Activated CD4-positive, CD25-positive, alpha-beta regulatory T cell treated with anti-CD3 and anti-CD28 coated beads, Interleukin-2, amount 50 U/mL, for 16 hours (primary cell): ENCODE results near the gene KCTD12.

Experiments used
- DNase-seq: peaks from one replicate; pipeline ENCODE4 v3.0.0-alpha.2; 2020; ENCODE audit warnings: low read depth, low spot score

The KCTD12 gene

GRCh38 chr13:76854894-76855293 is 31.3 kb downstream of the KCTD12 start:
- no peak for DNase-seq

- no peak for DNase-seq
Observed at GRCh38 chr13:76853921-76854608, 32.1 kb downstream of the KCTD12 start.

DNA sequence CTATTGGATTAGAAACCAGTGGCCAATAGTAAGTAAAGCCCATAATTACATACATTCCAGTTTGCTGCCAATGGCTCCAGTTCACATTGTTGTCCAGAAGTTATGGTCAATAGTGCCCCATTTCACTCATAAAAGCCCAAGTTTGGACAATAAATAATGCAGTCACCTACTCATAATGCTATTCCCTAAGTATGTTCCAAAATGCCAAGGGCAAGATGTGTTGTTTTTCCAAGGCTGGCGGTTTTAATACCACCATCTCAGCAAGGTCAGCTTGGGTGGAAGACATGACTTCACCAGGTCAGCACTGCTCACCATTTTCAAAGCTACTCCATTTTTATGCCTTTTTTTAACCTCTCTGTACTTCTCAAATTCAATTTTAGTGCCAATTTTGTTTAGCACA is 32.7 kb downstream of the KCTD12 start:
- no peak for DNase-seq

- DNase-seq = no peak
Observed at GRCh38 chr13:76852986-76853385, 33.2 kb downstream of the KCTD12 start.

- DNase-seq = no peak
Observed at GRCh38 chr13:76851961-76852360, 34.2 kb downstream of the KCTD12 start.

GRCh38 chr13:76849493-76849892 is 36.7 kb downstream of the KCTD12 start:
- no peak for DNase-seq

DNA sequence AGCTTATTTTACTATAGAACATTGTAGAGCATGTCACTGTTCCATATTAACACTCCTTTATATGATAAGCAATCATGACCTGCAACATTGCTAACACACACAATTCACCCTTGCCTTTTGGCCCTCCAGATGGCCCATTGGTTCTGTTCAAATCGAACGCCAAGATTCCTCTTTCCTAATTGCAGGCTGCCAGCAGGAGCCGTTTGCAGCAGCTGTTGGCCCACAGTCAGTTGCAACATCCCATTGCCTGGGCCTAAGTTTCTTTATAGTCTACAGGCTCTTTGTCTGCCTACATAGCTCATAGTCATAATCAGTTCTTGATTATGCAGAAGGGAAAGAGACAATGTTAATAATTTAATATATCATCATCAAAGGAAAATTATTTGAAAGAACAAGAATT is 37.6 kb downstream of the KCTD12 start:
- no peak for DNase-seq

- DNase-seq = no peak
Observed at GRCh38 chr13:76846363-76846762, 39.8 kb downstream of the KCTD12 start.

DNA sequence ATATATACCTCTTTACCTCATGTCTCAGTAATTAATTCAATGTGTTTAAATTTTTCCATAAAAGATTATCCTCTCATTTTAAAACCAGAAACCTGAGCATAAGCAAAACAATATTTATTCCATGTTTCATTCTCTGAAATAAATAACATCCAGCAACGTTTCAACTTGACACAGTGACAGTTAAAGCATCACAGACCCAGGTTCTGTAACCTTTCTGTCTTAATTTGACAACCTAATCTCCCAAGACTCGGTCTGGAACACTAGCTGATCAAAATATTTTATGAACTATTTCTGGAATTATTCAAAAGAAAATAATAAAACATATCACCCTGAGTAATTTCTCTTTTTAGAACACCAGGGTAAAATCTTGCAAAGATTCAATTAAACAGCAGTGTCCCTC is 40.3 kb downstream of the KCTD12 start:
- DNase-seq = no peak

- DNase-seq = no peak
Observed at GRCh38 chr13:76845367-76845766, 40.8 kb downstream of the KCTD12 start.

DNA sequence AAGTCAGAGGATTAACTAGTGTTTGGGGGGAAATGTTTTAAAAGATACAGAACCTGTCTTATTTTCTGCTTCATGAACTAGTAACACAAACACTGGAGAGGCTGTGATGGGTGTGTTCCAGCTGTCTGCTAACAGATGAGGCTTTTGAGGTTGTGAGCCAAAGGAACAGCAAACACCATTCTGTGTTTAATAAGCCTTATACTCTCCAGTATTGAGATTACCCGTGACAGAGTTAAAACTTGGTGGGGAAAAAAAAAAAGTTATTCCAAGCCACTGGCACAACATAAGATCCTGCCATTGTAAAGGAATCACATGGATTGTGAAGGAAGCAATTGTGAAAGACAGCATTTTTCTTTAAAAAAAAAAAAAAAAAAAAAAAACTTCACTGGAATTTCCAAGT is 48.4 kb downstream of the KCTD12 start:
- DNase-seq = no peak

DNA sequence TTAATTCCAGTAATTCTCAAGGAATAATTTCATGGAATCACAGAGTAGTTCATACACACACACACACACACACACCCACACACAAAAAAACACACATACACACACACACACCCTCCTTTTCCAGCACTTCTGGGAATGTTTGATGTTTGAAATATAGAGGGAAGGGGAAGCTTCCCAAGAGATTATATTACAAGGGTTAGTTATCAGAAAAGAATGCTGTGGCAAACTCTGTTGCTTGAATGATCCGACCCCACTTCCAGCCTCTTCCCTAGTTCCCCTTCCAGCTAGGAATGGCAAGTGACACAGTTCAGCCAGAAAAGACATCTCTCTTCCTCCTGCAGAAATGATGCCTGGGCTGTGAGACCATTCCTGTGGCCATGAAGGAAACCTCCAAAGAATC is 49.9 kb downstream of the KCTD12 start:
- DNase-seq = no peak

- DNase-seq = no peak
Observed at GRCh38 chr13:76833441-76833954, 52.7 kb downstream of the KCTD12 start.

DNA sequence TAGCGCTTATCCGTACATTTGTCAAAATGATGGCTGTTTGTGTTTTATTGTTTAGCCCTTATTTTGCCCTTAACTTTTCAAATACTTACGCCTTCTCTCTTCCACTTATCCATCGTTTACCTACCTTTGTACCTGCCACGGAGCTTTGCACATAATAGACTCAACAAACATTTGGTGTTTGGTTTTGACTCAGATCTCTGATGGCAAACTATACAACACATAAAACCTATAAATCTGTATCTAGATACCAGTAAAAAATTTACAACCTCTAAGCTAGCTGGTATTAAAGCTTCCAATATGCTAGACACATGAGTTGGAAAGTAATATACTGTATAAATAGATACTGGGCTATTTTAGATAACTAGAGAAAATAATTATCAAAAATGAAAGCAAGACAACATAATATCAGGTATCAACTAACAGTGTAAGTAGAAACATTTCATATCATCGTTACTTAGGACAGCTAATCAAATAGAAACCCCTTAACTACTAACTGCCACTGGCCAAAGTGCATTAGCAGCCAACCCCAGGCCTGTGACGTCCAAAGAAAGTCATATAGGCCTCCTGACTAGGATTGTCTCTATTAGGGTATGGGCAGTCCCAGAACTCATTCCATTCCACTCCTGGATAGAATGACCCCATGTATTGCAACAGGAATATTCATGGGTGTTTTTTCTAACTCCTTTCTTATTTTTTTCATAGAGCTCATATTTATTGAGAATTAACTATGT is 53.8 kb downstream of the KCTD12 start:
- DNase-seq = no peak

DNA sequence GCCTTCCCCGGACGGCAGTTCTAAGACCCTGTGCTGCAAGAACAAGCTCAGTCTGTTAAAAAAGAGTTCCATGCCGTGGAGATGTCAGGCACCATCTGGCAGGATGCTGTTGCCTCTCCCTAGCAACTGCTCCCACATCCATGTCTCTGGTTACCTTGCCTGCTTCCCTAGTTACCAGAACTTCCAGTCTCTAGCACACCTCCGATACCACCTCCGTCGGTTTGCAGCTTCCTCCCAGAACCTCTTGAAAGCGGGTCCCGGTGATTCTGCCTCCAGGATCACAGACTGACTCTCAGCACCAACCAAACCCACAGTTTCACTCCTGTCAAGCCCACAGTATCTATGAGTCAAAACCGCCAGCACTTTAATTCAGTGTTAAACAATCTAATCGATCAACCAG is 55.4 kb downstream of the KCTD12 start:
- DNase-seq = no peak
